DOHH2 (cell line): Measurements from ENCODE around the gene TTBK1.

Experiments
- H3F3A ChIP-seq: fragments of 200-600 bp; sonication (generic), shearing (Covaris generic); 2 replicates; pipeline ENCODE4 v1.6.0; 2016; ENCODE audit warnings: antibody characterized with exemption, mild to moderate bottlenecking; ENCODE audit not compliant: control insufficient read depth, insufficient read depth
- H3K27ac ChIP-seq: fragments of 200-600 bp; sonication (generic); 2 replicates; pipeline ENCODE4 v1.5.1; 2014; ENCODE audit warnings: low read depth, mild to moderate bottlenecking, low read length, moderate library complexity
- H3K27me3 ChIP-seq: fragments of 200-600 bp; sonication (generic); 2 replicates; pipeline ENCODE4 v1.6.1; 2014; ENCODE audit warnings: mild to moderate bottlenecking, low read length, mixed read lengths; ENCODE audit not compliant: control insufficient read depth
- H3K36me3 ChIP-seq: fragments of 200-600 bp; sonication (generic); 2 replicates; pipeline ENCODE4 v1.6.1; 2014; ENCODE audit warnings: mild to moderate bottlenecking, low read length, moderate library complexity, mixed read lengths; ENCODE audit not compliant: control insufficient read depth
- H3K4me1 ChIP-seq: fragments of 200-600 bp; sonication (generic); 2 replicates; pipeline ENCODE4 v1.6.1; 2014; ENCODE audit warnings: mild to moderate bottlenecking, low read length, mixed read lengths; ENCODE audit not compliant: control insufficient read depth
- H3K4me2 ChIP-seq: fragments of 200-600 bp; sonication (generic); 2 replicates; pipeline ENCODE4 v1.6.0; 2014; ENCODE audit warnings: mild to moderate bottlenecking, low read length, moderate library complexity
- H3K4me3 ChIP-seq: fragments of 200-600 bp; sonication (generic); 2 replicates; pipeline ENCODE4 v1.5.1; 2014; ENCODE audit warnings: mild to moderate bottlenecking, low read length, mixed read lengths
- H3K79me2 ChIP-seq: fragments of 200-600 bp; sonication (generic); 2 replicates; pipeline ENCODE4 v1.6.1; 2014; ENCODE audit warnings: mild to moderate bottlenecking, low read length, mixed read lengths; ENCODE audit not compliant: control insufficient read depth
- H3K9me2 ChIP-seq: fragments of 200-600 bp; sonication (generic); replicated peaks from 2 replicates; pipeline ENCODE4 v1.6.1; 2014; ENCODE audit warnings: mild to moderate bottlenecking, low read length, mixed read lengths; ENCODE audit not compliant: control insufficient read depth
- H3K9me3 ChIP-seq: fragments of 200-600 bp; sonication (generic); 2 replicates; pipeline ENCODE4 v1.6.1; 2014; ENCODE audit warnings: antibody characterized with exemption, low read length, mixed read lengths; ENCODE audit not compliant: control insufficient read depth, insufficient read depth
- H4K20me1 ChIP-seq: fragments of 200-600 bp; sonication (generic); 2 replicates; pipeline ENCODE4 v1.6.0; 2014; ENCODE audit warnings: low read depth, mild to moderate bottlenecking, antibody characterized with exemption, low read length, moderate library complexity; ENCODE audit not compliant: control insufficient read depth, insufficient read depth
- CTCF ChIP-seq: fragments of 200-600 bp; sonication (generic); IDR thresholded peaks from one replicate; pipeline ENCODE4 v1.5.1; 2014; ENCODE audit warnings: antibody characterized with exemption, mild to moderate bottlenecking, low read depth, low read length; ENCODE audit not compliant: poor library complexity, severe bottlenecking
- EZH2phosphoT487 ChIP-seq: fragments of 200-600 bp; sonication (generic); IDR thresholded peaks from 2 replicates; pipeline ENCODE4 v1.6.1; 2017; ENCODE audit warnings: borderline replicate concordance, mild to moderate bottlenecking, antibody characterized with exemption, low read length, moderate library complexity, mixed read lengths

Gene TTBK1

GRCh38 chr6:43220439-43220951 is 22.8 kb upstream of the TTBK1 start:
- peaks cover 11% of the 10 kb centered on the region for H3K79me2 ChIP-seq
- peaks cover 55% of the 10 kb centered on the region for H3K36me3 ChIP-seq
- no peaks in the 10 kb centered on the region for H3K9me3 ChIP-seq
- no peaks in the 10 kb centered on the region for H3K27me3 ChIP-seq
- H3K4me3 ChIP-seq: no peak overlapping the region
- no peak overlapping the region for H3K27ac ChIP-seq
- H3K4me2 ChIP-seq: no peak overlapping the region
- peaks cover 24% of the 10 kb centered on the region for H3K4me1 ChIP-seq
- H3K9me2 ChIP-seq: no peaks in the 10 kb centered on the region
- TF ChIP-seq EZH2phosphoT487: no peak
- no peak for TF ChIP-seq CTCF
- H4K20me1 ChIP-seq: no peaks in the 10 kb centered on the region
- H3F3A ChIP-seq: peaks cover 11% of the 10 kb centered on the region; the same call in 1 of the 2 replicates

- no peaks in the 10 kb centered on the region for H3K9me2 ChIP-seq
- H3K4me3 ChIP-seq: no peak overlapping the region
- no peak overlapping the region for H3K4me2 ChIP-seq
- peaks cover 12% of the 10 kb centered on the region; the same call in 1 of the 2 replicates for H3F3A ChIP-seq
- H3K36me3 ChIP-seq: peaks cover 55% of the 10 kb centered on the region
- no peak for TF ChIP-seq EZH2phosphoT487
- TF ChIP-seq CTCF: no peak
- no peaks in the 10 kb centered on the region for H3K9me3 ChIP-seq
- peaks cover 18% of the 10 kb centered on the region for H3K79me2 ChIP-seq
- no peaks in the 10 kb centered on the region for H4K20me1 ChIP-seq
- no peak overlapping the region for H3K27ac ChIP-seq
- H3K27me3 ChIP-seq: no peaks in the 10 kb centered on the region
- peaks cover 32% of the 10 kb centered on the region for H3K4me1 ChIP-seq
Measured at GRCh38 chr6:43221046-43221972, 22.0 kb upstream of the TTBK1 start.

- Histone ChIP-seq H3K9me3 (no peaks in the 10 kb centered on the region), H3F3A (peaks cover 10% of the 10 kb centered on the region; the same call in 1 of the 2 replicates), H3K4me3 (no peak overlapping the region), H3K4me2 (0 out of 2 replicates have a peak overlapping the region, but pooled peaks have one; percentile 85), H4K20me1 (no peaks in the 10 kb centered on the region), H3K36me3 (peaks cover 55% of the 10 kb centered on the region), H3K9me2 (no peaks in the 10 kb centered on the region), H3K27ac (no peak overlapping the region), H3K27me3 (no peaks in the 10 kb centered on the region), H3K79me2 (peaks cover 29% of the 10 kb centered on the region), H3K4me1 (peaks cover 41% of the 10 kb centered on the region)
- TF ChIP-seq CTCF: no peak
- no peak for TF ChIP-seq EZH2phosphoT487
Measured at GRCh38 chr6:43222418-43223059, 20.7 kb upstream of the TTBK1 start.
